Ishikawa (cell line): ENCODE data around the gene TMEM198.

ENCODE experiments used
- CEBPB ChIP-seq: IDR thresholded peaks from 2 replicates; pipeline ENCODE4 v1.6.1; 2012
- CREB1 ChIP-seq: IDR thresholded peaks from 2 replicates; pipeline ENCODE4 v1.6.1; 2012; ENCODE audit warnings: low read depth
- EGR1 ChIP-seq: IDR thresholded peaks from 2 replicates; pipeline ENCODE4 v1.6.1; 2012
- EP300 ChIP-seq: IDR thresholded peaks from 2 replicates; pipeline ENCODE4 v1.6.1; 2012; ENCODE audit warnings: borderline replicate concordance
- FOXM1 ChIP-seq: IDR thresholded peaks from 2 replicates; pipeline ENCODE4 v1.6.1; 2012; ENCODE audit warnings: low read depth, borderline replicate concordance
- NFIC ChIP-seq: IDR thresholded peaks from 2 replicates; pipeline ENCODE4 v1.6.1; 2012
- RAD21 ChIP-seq: IDR thresholded peaks from 2 replicates; pipeline ENCODE4 v1.6.1; 2012; ENCODE audit warnings: low read depth
- REST ChIP-seq: IDR thresholded peaks from 2 replicates; pipeline ENCODE4 v1.6.1; 2012; ENCODE audit warnings: low read depth, mild to moderate bottlenecking
- TAF1 ChIP-seq: IDR thresholded peaks from 2 replicates; pipeline ENCODE4 v1.6.1; 2012; ENCODE audit warnings: low read depth, mild to moderate bottlenecking
- TCF12 ChIP-seq: IDR thresholded peaks from 2 replicates; pipeline ENCODE4 v1.6.1; 2012; ENCODE audit warnings: low read depth
- TEAD4 ChIP-seq: IDR thresholded peaks from 2 replicates; pipeline ENCODE4 v1.6.1; 2012
- USF1 ChIP-seq: IDR thresholded peaks from 2 replicates; pipeline ENCODE4 v1.6.1; 2012
- YY1 ChIP-seq: IDR thresholded peaks from 2 replicates; pipeline ENCODE4 v1.6.1; 2012; ENCODE audit warnings: low read depth
- ZBTB7A ChIP-seq: IDR thresholded peaks from 2 replicates; pipeline ENCODE4 v1.6.1; 2012; ENCODE audit warnings: low read depth
- TF ChIP-seq, protein P1 (sequence below): IDR thresholded peaks from 2 replicates; pipeline ENCODE4 v1.6.1; 2012

TMEM198 gene

GRCh38 chr2:219496247-219496824 is 47.5 kb upstream of the TMEM198 start:
- TF ChIP-seq TCF12 = no peak
- TF ChIP-seq CEBPB = no peak
- TF ChIP-seq, protein P1, sequence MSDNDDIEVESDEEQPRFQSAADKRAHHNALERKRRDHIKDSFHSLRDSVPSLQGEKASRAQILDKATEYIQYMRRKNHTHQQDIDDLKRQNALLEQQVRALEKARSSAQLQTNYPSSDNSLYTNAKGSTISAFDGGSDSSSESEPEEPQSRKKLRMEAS = no peak
- TF ChIP-seq ZBTB7A = no peak
- TF ChIP-seq CREB1 = no peak
- TF ChIP-seq NFIC = no peak
- no peak for TF ChIP-seq TAF1
- no peak for TF ChIP-seq REST
- TF ChIP-seq EP300 = no peak
- TF ChIP-seq RAD21 = no peak
- TF ChIP-seq YY1 = no peak
- no peak for TF ChIP-seq FOXM1
- no peak for TF ChIP-seq TEAD4
- no peak for TF ChIP-seq USF1
- no peak for TF ChIP-seq EGR1

- TF ChIP-seq, protein P1 = no peak
- TF ChIP-seq TEAD4 (no peak), NFIC (no peak), TCF12 (no peak), TAF1 (no peak), FOXM1 (no peak), EGR1 (no peak), YY1 (no peak), CREB1 (no peak), RAD21 (no peak), ZBTB7A (no peak)
Measured at GRCh38 chr2:219496825-219497494, 46.9 kb upstream of the TMEM198 start.

- TF ChIP-seq CEBPB (no peak), RAD21 (no peak), REST (no peak), TCF12 (no peak), CREB1 (no peak), ZBTB7A (no peak; the same call in 1 of the 2 replicates), EP300 (no peak)
- TF ChIP-seq, protein P1 = peak; percentile 88
Measured at GRCh38 chr2:219497495-219498279, 46.1 kb upstream of the TMEM198 start.

GRCh38 chr2:219498280-219499057 is 45.4 kb upstream of the TMEM198 start, which contains the start of gene GMPPA:
Gene GMPPA, plus strand, starts transcription at chr2:219498891. Its CDS starts 1,085 bp downstream, at chr2:219499976.
- TF ChIP-seq EGR1 (no peak), REST (no peak), FOXM1 (no peak), EP300 (no peak), NFIC (no peak), CREB1 (0 out of 2 replicates have a peak, but pooled peaks have one; percentile 14), RAD21 (no peak), YY1 (no peak), TEAD4 (no peak; the same call in 1 of the 2 replicates), USF1 (peak; percentile 93), CEBPB (no peak), TAF1 (peak; percentile 68), ZBTB7A (no peak; the same call in 1 of the 2 replicates), TCF12 (peak; percentile 25; the same call in 1 of the 2 replicates)
- TF ChIP-seq, protein P1 = peak; percentile 51
